HepG2 (cell line): Measurements from ENCODE around the gene VASN. TPM values are rescaled to one million over a fixed set of nuclear protein-coding genes. Genes with fewer than 3 reads are reported as not detected.

Source experiments
- ARID2 ChIP-seq: sonication (generic); formaldehyde crosslinking; IDR thresholded peaks from 2 replicates; pipeline ENCODE4 v1.8.1; 2022; ENCODE audit warnings: mild to moderate bottlenecking, missing genetic modification reagents, borderline replicate concordance
- ATF5 ChIP-seq: sonication (generic); formaldehyde crosslinking; IDR thresholded peaks from 2 replicates; pipeline ENCODE4 v1.4.0; 2020; ENCODE audit warnings: mild to moderate bottlenecking, low read depth, missing genetic modification reagents
- CSRNP2 ChIP-seq: sonication (generic); formaldehyde crosslinking; conservative IDR thresholded peaks from 2 replicates; pipeline ENCODE4 v1.8.0; 2022; ENCODE audit warnings: low read depth, missing genetic modification reagents
- FOXP4 ChIP-seq: sonication (generic); formaldehyde crosslinking; IDR thresholded peaks from 2 replicates; pipeline ENCODE4 v1.4.0; 2020; ENCODE audit warnings: missing genetic modification reagents
- MTERF4 ChIP-seq: sonication (generic); formaldehyde crosslinking; IDR thresholded peaks from 2 replicates; pipeline ENCODE4 v1.8.0; 2023; ENCODE audit warnings: mild to moderate bottlenecking, missing genetic modification reagents
- MYC ChIP-seq: sonication (generic); formaldehyde crosslinking; IDR thresholded peaks from 2 replicates; pipeline ENCODE4 v1.9.0; 2021; ENCODE audit warnings: missing genetic modification reagents, borderline replicate concordance
- NCOA2 ChIP-seq: sonication (generic); formaldehyde crosslinking; IDR thresholded peaks from 2 replicates; pipeline ENCODE4 v1.8.0; 2022; ENCODE audit warnings: inconsistent platforms
- NFIB ChIP-seq: sonication (generic); formaldehyde crosslinking; IDR thresholded peaks from 2 replicates; pipeline ENCODE4 v1.9.0; 2021; ENCODE audit warnings: missing genetic modification reagents, mild to moderate bottlenecking, borderline replicate concordance
- SALL1 ChIP-seq: sonication (generic); formaldehyde crosslinking; IDR thresholded peaks from 2 replicates; pipeline ENCODE4 v1.8.0; 2022; ENCODE audit warnings: mild to moderate bottlenecking, missing genetic modification reagents
- SAP130 ChIP-seq: IDR thresholded peaks from 2 replicates; pipeline ENCODE4 v1.6.1; 2016; ENCODE audit warnings: low read depth
- SOX6 ChIP-seq, 2 experiments: fragments of 450-650 bp in 1 of 2; sonication (generic) in 1 of 2; formaldehyde crosslinking in 1 of 2; IDR thresholded peaks; 2 replicates each; pipeline versions ENCODE4 v1.4.0 to v1.6.1; 2017 to 2020; ENCODE audit warnings: antibody characterized with exemption in 1 of 2, mild to moderate bottlenecking in 1 of 2, missing genetic modification reagents in 1 of 2
- TEAD2 ChIP-seq: sonication (generic); formaldehyde crosslinking; IDR thresholded peaks from 2 replicates; pipeline ENCODE4 v1.9.0; 2021; ENCODE audit warnings: missing genetic modification reagents
- TEAD3 ChIP-seq: optimal IDR thresholded peaks from 2 replicates; pipeline ENCODE3; 2016; ENCODE audit warnings: borderline replicate concordance
- TOE1 ChIP-seq: sonication (generic); formaldehyde crosslinking; IDR thresholded peaks from 2 replicates; pipeline ENCODE4 v1.4.0; 2020; ENCODE audit warnings: mild to moderate bottlenecking, missing genetic modification reagents
- TRIM24 ChIP-seq: sonication (generic); formaldehyde crosslinking; IDR thresholded peaks from 2 replicates; pipeline ENCODE4 v1.8.0; 2022; ENCODE audit warnings: mild to moderate bottlenecking, missing genetic modification reagents
- ZBTB38 ChIP-seq: sonication (generic); formaldehyde crosslinking; IDR thresholded peaks from 2 replicates; pipeline ENCODE4 v1.5.1; 2020; ENCODE audit warnings: mild to moderate bottlenecking, missing genetic modification reagents
- ZFP1 ChIP-seq: IDR thresholded peaks from 2 replicates; pipeline ENCODE4 v1.6.1; 2016
- ZFX ChIP-seq: sonication (generic); formaldehyde crosslinking; IDR thresholded peaks from 2 replicates; pipeline ENCODE4 v1.4.0; 2020; ENCODE audit warnings: mild to moderate bottlenecking, low read depth, missing genetic modification reagents, moderate library complexity
- ZNF124 ChIP-seq: sonication (generic); formaldehyde crosslinking; IDR thresholded peaks from 2 replicates; pipeline ENCODE4 v1.4.0; 2020; ENCODE audit warnings: missing genetic modification reagents
- ZNF296 ChIP-seq: sonication (generic); formaldehyde crosslinking; conservative IDR thresholded peaks from 2 replicates; pipeline ENCODE4 v1.5.0; 2020; ENCODE audit warnings: mild to moderate bottlenecking, missing genetic modification reagents
- ZNF335 ChIP-seq: sonication (generic); formaldehyde crosslinking; IDR thresholded peaks from 2 replicates; pipeline ENCODE4 v1.4.0; 2020; ENCODE audit warnings: missing genetic modification reagents
- ZNF383 ChIP-seq: sonication (generic); formaldehyde crosslinking; IDR thresholded peaks from 2 replicates; pipeline ENCODE4 v1.4.0; 2020; ENCODE audit warnings: missing genetic modification reagents, mild to moderate bottlenecking, borderline replicate concordance
- ZNF550 ChIP-seq: sonication (generic); formaldehyde crosslinking; IDR thresholded peaks from 2 replicates; pipeline ENCODE4 v1.4.0; 2020; ENCODE audit warnings: mild to moderate bottlenecking, missing genetic modification reagents, borderline replicate concordance
- ZNF678 ChIP-seq: sonication (generic); formaldehyde crosslinking; IDR thresholded peaks from 2 replicates; pipeline ENCODE4 v1.4.0; 2020; ENCODE audit warnings: mild to moderate bottlenecking, missing genetic modification reagents
- ZNF780A ChIP-seq: sonication (generic); formaldehyde crosslinking; IDR thresholded peaks from 2 replicates; pipeline ENCODE4 v1.8.0; 2022; ENCODE audit warnings: mild to moderate bottlenecking, missing genetic modification reagents, moderate library complexity
- polyA plus RNA-seq, 8 experiments: library from polyadenylated mRNA; depleted of rRNA in 3 of 8; stranded (reverse) in 7 of 8; unstranded in 1 of 8; fragments of >200 nt; fragmentation: Illumina TruSeq in 4 of 8; extraction: Trizol in 4 of 8; gene quantifications; 2 replicates each; pipeline versions ENCODE4 v1.2.1 to v1.2.3, GENCODE V29; 2011 to 2016; ENCODE audit warnings: low read depth in 4 of 8, missing spikeins in 1 of 8, mixed read lengths in 1 of 8; ENCODE audit not compliant: insufficient read depth in 1 of 8
- total RNA-seq, 5 experiments: library from RNA; depleted of rRNA; stranded (reverse); fragments of >200 nt; fragmentation: Illumina TruSeq; extraction: Trizol; gene quantifications; 2 replicates each; pipeline ENCODE4 v1.2.3, GENCODE V29; 2016; ENCODE audit warnings: low read depth in 1 of 5

Gene VASN
- total and polyA plus RNA-seq, 2 of the 13 experiments (the other 11 are each of a cell fraction or from before 2014, with no cell fraction given), result 8.4 to 18.2 TPM

GRCh38 chr16:4370570-4371356 is 885 bp upstream of the VASN start (continued):
- TF ChIP-seq TRIM24 (CRISPR knock-in tag), result no peak
- TF ChIP-seq ZNF383 (CRISPR knock-in tag), result no peak
- no peak for TF ChIP-seq ZNF780A (CRISPR knock-in tag)
- TF ChIP-seq TEAD2 (CRISPR knock-in tag), result no peak
- 0 out of 2 replicates have a peak, but pooled peaks have one; percentile 23 for TF ChIP-seq ZFP1 (CRISPR knock-in tag)
- 0 out of 2 replicates have a peak, but pooled peaks have one; percentile 54 for TF ChIP-seq ZNF550 (CRISPR knock-in tag)
- TF ChIP-seq ZNF124, result no peak
- TF ChIP-seq SOX6 (IDR thresholded peaks at IDR 0.05), result no peak
- peak; percentile 44; the same call in 1 of the 2 replicates for TF ChIP-seq SOX6 (CRISPR knock-in tag; IDR thresholded peaks at IDR 0.05)
- TF ChIP-seq ZFX (CRISPR knock-in tag), result peak; percentile 46; the same call in 1 of the 2 replicates
- no peak for TF ChIP-seq ZNF678 (CRISPR knock-in tag)
- no peak for TF ChIP-seq CSRNP2 (CRISPR knock-in tag)
- peak; percentile 43; the same call in 1 of the 2 replicates for TF ChIP-seq NCOA2 (CRISPR knock-in tag)
- 0 out of 2 replicates have a peak, but pooled peaks have one; percentile 44 for TF ChIP-seq ZBTB38 (CRISPR knock-in tag)
- TF ChIP-seq MTERF4 (CRISPR knock-in tag), result peak; percentile 51; the same call in 1 of the 2 replicates
- peak; percentile 47 for TF ChIP-seq TEAD3 (CRISPR knock-in tag)
- TF ChIP-seq NFIB (CRISPR knock-in tag), result no peak
- no peak for TF ChIP-seq ATF5 (CRISPR knock-in tag)
- TF ChIP-seq MYC (CRISPR knock-in tag), result no peak
- TF ChIP-seq ZNF296 (CRISPR knock-in tag), result no peak
- peak; percentile 64 for TF ChIP-seq SAP130 (CRISPR knock-in tag)
- TF ChIP-seq TOE1 (CRISPR knock-in tag), result no peak
- TF ChIP-seq ARID2, result no peak
- TF ChIP-seq SALL1 (CRISPR knock-in tag), result peak; percentile 40
- TF ChIP-seq ZNF335 (CRISPR knock-in tag), result no peak
- no peak for TF ChIP-seq FOXP4 (CRISPR knock-in tag)
